ENCODE measurements around the gene CAPN8. TPM values are rescaled to one million over a fixed set of nuclear protein-coding genes. Genes with fewer than 3 reads are reported as not detected.

The CAPN8 gene
- total RNA-seq, 2 donors from 2014 or later: 52.6 to 102 TPM

DNA sequence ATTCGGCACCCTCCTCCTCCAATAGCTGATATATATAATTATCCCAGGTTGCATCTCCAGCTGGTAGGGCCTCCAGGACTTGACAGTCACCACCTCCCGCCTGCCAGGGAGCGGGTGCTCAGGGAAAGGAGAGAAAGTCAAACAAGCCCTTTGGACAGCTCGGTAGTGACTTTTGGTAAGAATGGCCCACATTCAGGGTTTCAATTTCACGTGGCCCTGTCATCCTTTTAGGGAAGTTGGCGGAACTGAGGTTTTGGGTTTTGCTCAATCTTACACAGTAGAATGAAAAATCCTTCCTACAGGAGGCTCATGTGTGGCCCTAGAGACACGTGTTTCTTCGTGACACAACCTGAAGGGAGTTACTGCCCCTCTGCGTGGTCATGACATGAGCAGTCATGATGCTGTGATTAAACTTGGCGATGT, 44.2 kb downstream of the CAPN8 start:
- Histone ChIP-seq H3K9me3 (no peaks in the 10 kb centered on the region), H3K36me3 (no peaks in the 10 kb centered on the region), H3K4me3 (no peak overlapping the region), H3K27me3 (no peaks in the 10 kb centered on the region), H3K4me1 (no peaks in the 10 kb centered on the region), H3K9ac (ENCODE audit: low read depth in 2 of 2, low read length in 2 of 2) (no peak overlapping the region), H3K27ac (no peak overlapping the region)
- no peak for DNase-seq
- TF ChIP-seq, protein P1, sequence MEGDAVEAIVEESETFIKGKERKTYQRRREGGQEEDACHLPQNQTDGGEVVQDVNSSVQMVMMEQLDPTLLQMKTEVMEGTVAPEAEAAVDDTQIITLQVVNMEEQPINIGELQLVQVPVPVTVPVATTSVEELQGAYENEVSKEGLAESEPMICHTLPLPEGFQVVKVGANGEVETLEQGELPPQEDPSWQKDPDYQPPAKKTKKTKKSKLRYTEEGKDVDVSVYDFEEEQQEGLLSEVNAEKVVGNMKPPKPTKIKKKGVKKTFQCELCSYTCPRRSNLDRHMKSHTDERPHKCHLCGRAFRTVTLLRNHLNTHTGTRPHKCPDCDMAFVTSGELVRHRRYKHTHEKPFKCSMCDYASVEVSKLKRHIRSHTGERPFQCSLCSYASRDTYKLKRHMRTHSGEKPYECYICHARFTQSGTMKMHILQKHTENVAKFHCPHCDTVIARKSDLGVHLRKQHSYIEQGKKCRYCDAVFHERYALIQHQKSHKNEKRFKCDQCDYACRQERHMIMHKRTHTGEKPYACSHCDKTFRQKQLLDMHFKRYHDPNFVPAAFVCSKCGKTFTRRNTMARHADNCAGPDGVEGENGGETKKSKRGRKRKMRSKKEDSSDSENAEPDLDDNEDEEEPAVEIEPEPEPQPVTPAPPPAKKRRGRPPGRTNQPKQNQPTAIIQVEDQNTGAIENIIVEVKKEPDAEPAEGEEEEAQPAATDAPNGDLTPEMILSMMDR (IDR thresholded peaks at IDR 0.05): no peak
- intact Hi-C loops (cut with DNase I): no loop called here

DNA sequence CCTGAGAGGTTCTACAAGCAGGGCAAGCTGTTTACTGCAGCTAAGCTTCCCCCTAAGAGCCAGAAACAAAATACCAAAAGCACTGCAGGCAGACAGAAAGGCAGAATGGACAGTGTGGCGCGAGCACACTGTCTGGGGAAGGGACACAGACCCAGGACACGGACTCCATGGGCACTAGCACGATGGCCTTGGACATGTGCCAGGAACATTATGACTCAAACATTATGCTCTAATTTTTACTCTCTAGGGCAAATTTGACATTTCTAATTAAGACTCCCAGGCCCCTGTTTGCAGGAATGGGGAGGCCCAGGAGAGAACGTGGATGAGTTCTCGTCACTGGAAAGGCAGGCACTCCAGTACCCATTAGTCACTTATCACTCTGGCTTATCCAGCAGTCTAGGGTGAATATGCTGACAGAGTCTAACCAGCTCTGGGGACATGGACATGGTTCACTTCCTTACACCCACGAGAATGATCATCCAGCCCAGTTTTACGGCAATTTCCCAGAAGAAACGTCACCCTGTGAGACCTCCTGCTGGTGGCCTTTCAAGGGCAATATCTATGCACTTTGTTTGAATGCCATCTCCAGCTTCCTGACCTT, 45.1 kb downstream of the CAPN8 start:
- no peaks in the 10 kb centered on the region for H3K27me3 ChIP-seq
- intact Hi-C loops (cut with DNase I): no loop called here
- H3K36me3 ChIP-seq: no peaks in the 10 kb centered on the region
- H3K9me3 ChIP-seq: no peaks in the 10 kb centered on the region
- TF ChIP-seq, protein P1 (IDR thresholded peaks at IDR 0.05): no peak
- no peak overlapping the region for H3K4me3 ChIP-seq
- no peak for DNase-seq
- H3K9ac ChIP-seq (ENCODE audit: low read depth in 2 of 2, low read length in 2 of 2): no peak overlapping the region
- no peaks in the 10 kb centered on the region for H3K4me1 ChIP-seq
- H3K27ac ChIP-seq: no peak overlapping the region

DNA sequence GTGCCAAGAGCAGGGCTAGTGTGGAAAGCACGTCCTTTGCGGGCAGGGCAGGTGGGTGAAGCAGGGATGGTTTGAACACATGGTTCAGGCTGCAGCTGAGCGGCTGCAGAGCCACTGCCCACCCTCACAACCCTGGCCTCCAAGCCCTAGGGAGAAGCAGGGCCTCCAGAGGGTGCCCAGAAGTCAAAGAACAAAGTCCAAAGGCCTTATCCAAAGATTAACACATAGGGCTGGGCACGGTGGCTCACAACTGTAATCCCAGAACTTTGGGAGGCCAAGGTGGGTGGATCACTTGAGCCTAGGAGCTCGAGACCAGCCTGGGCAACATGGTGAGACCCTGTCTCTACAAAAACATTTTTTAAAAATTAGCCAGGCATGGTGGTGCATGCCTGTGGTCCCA, 46.8 kb downstream of the CAPN8 start:
- H3K27me3 ChIP-seq: no peaks in the 10 kb centered on the region
- H3K4me3 ChIP-seq: no peak overlapping the region
- TF ChIP-seq, protein P1 (IDR thresholded peaks at IDR 0.05): no peak
- no peak for DNase-seq
- no peaks in the 10 kb centered on the region for H3K9me3 ChIP-seq
- H3K9ac ChIP-seq (ENCODE audit: low read depth in 2 of 2, low read length in 2 of 2): no peak overlapping the region
- no peak overlapping the region for H3K27ac ChIP-seq
- H3K4me1 ChIP-seq: no peaks in the 10 kb centered on the region
- no peaks in the 10 kb centered on the region for H3K36me3 ChIP-seq
- intact Hi-C loops (cut with DNase I): no loop called here

DNA sequence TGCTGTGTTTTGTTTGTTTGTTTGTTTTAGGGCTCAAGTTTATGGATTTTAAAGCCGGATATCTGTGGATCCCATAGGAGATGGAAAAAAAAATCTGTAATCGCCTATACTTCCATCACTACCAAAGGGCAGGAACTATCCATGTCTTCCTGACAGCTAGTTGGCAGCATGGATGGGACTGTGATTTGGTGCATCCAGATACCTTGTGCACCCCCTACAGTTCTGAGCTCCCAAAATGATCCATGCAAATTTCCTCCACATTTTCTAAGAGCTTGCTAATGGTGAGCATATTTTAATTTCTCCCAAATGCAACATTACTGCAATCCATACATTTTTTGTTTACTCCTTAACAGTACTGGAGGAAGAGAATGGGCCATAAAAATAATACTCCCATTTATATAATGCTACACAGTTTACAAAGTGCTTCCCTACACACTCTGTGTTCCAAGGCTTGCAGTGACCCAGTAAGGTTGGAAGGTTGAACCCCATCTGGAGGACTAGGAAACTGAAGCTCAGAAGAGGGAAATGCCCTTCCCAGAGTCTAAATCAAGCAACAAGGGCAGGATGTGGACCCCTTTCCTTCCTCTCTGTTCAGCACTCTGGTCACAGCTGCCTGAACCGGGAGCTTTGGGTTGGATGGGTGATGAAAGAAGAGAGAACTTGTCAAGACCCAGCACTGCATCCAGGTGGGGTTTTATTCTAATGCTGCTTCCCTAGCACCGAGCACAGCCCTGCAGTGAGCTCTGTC, 48.0 kb downstream of the CAPN8 start:
- H3K27ac ChIP-seq: no peak overlapping the region
- intact Hi-C loops (cut with DNase I): no loop called here
- H3K9ac ChIP-seq (ENCODE audit: low read depth in 2 of 2, low read length in 2 of 2): no peak overlapping the region
- no peaks in the 10 kb centered on the region for H3K4me1 ChIP-seq
- DNase-seq: no peak
- TF ChIP-seq, protein P1 (IDR thresholded peaks at IDR 0.05): no peak
- H3K36me3 ChIP-seq: no peaks in the 10 kb centered on the region
- H3K9me3 ChIP-seq: no peaks in the 10 kb centered on the region
- H3K27me3 ChIP-seq: no peaks in the 10 kb centered on the region
- H3K4me3 ChIP-seq: no peak overlapping the region

DNA sequence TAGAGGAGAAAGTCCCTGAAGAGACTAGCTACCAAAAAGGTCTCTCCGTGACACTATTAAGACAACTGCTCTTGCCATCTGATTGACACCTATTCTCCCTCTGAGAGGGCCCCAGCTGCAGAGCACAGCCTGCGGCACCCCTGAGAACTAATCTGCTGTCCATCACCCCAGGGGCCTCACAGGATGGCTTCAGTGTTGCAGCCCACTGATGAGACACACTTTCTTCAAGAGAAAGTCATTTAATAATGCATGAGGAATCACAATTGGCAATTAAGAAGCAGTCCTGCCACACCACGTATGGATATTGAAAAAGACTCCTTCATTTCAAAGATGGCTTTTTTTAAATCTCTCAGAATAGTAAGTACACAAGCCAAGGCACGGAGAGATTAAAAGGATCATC, 48.9 kb downstream of the CAPN8 start:
- no peaks in the 10 kb centered on the region for H3K4me1 ChIP-seq
- no peak overlapping the region for H3K4me3 ChIP-seq
- H3K9ac ChIP-seq (ENCODE audit: low read depth in 2 of 2, low read length in 2 of 2): no peak overlapping the region
- no peaks in the 10 kb centered on the region for H3K27me3 ChIP-seq
- TF ChIP-seq, protein P1 (IDR thresholded peaks at IDR 0.05): no peak
- H3K9me3 ChIP-seq: no peaks in the 10 kb centered on the region
- intact Hi-C loops (cut with DNase I): no loop called here
- no peak overlapping the region for H3K27ac ChIP-seq
- DNase-seq: no peak
- no peaks in the 10 kb centered on the region for H3K36me3 ChIP-seq
